Eye (tissue), 1 donor: ENCODE results near the gene ALPK1.

Experiments
- DNase-seq: peaks from one replicate; pipeline ENCODE4 v3.0.0-alpha.2; 2015

The ALPK1 gene

DNA sequence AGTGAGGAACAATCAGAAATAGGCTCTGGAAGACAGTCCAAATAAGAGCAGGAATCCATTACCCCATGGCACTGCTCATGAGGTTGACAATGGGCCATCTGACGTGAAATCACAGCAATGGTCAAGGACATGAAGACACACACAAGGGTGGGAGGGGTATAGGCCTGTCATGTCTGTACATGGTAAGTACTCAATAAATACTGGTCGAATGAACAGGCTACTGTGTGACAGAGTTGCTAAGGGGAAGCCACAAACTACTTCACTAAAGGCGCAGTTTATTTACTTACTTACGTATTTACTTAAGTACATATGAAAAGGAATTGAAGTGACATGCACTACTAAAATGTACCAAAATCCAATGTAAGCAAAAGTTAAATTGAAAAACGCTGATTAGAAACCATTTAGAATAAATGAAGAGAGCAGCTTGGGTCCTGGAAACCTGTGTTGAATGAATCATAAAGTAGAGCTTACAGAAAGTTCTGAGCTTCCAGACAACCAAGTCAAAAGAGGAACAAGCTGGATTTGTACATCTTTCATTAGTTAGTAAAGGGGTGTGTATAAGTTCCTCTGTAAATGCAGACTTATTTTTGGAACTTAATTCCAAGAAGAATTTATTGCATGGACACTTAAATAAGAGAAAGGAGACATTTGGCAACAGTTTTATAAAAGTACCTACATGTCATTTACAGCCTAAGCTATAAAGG lies 32.7 kb downstream of the ALPK1 start:
- DNase-seq = no peak

DNA sequence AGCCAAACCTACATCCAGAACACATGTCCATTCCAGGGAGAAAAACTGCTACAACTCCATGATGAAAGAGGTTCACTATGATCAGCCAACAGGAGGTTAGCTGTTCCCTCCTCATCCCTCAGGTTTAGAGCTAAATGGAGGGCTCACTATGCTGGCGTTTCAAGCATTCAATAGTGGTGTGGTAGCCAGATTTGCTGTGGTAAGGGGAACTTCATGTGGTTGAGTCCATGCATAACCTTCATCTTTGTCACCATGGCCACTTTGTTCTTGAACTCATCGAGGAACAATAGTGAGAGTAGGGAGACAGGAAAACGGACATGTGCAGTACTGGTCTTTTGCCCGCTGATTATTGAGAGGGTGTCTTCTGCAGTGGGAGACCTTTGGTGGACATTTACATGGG lies 33.8 kb downstream of the ALPK1 start:
- DNase-seq = no peak

DNA sequence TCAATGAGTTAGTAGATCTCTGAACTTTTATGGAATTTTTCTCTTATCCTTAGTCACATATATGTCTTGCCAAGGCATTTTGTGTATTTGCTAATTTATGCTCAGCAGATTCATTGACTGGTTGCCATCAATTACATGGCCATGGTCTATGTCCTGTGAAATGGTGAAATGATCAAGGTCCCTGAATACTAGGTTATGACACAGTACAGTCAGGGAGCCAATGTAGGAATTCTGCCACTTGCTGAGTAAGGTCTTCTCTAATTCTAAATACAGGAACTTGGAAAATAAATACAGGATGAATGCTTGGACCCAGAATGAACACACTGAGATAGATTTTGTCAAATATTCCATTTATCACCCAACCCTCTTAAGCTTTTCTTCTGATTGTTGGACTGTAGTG lies 35.2 kb downstream of the ALPK1 start:
- no peak for DNase-seq

DNA sequence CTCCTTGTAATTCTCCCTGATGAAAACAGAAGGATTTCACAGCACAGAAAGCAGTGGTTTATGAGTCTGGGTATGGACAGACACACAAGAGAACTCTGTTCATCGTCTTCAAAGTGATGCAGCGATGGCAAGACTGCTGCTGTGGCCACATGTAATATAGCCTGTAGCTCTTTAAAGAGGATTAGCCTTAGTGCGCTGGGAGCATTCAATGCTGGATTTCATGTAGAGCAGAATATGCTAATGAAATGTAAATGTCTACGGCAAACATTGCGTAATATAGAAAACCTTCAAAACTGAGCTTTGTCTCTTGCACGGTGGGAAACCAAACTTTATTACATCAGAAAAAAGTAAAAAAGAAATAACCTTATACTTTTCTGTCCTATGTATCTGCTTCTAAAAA lies 42.9 kb downstream of the ALPK1 start:
- no peak for DNase-seq

DNA sequence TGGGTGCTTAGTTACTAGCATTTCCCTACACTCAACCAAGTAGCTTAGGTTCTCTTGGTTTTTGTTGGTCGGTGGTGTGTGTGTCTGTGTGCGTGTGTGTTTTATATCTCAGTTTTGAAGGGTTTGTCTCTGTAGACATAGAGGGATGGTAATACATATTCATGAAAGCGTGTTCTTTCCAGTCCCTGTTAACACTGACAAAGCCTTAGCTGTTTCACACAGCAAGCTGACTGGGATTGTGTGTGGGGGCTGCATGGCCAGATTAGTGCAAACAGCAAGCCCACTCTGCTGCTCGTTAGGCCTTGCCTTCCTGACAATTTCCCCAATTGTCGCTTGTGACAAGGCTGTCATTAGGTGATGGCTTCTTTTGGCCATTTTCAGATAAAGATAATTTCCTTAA lies 43.9 kb downstream of the ALPK1 start:
- DNase-seq = peak; percentile 10

DNA sequence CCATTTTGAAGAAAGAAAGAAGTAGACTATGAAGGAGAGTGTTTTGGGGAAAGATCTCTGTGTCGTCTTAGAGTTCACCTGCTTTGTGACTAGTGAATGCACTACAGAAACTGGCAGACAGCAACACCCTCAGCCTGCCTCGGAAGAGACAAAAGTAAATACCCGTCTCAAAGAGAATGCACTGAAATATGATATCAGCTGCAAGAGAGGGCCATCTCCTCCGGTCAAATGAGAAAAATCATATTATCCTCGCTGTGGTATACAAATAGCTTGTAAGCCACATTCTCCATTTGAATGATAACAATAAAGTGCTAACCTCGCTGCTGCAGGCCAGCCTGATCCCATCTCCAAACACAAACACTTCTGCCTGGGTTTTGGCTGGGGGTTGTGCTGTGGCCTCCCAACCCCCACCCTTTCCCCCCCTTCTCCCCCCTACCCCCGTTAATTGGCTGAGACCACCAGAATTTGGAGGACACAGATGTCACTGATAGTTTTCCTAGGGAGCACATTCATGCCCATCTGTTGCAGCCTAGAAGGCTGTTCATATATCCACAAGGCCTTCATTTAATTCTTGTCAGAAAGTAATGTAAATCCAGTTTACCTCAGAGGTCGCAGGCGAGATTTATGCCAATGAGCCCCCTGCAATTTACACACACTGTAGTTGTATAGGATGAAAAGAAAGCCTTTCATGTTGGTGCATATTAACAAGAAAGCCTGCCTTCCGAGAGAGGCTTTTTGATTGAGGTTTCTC lies 46.3 kb downstream of the ALPK1 start:
- DNase-seq = peak; percentile 32

DNA sequence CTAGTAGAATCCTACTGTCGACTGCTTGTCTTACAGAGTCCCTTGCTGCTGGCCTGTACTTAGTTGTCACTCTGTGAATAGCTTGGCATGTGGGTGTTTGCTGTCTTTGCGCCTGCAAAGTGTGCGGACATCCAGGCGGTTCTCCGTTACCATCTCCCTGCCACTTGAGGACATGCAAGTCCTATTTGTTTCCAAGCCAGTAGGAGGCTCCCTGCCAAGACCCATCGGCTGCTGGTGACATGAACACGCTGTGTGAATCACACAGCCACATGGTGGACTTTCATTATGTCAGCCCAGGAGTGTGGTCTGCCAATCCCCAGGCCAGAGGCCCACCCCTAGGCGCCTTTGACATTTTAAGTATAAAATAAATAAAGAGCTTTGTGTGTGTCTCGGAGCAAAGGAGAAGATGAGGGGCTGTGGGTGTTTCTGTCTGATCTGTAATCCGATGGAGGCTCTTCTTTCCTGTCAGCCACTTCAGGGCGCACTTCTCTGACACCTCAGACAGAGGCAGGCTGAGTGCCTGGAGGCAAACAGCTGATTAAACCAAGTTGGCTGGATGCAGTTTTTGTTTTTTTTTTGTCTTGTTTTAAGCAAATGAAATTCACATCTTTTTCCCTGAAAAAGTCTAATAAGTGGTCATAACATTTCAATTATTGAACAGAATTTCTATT lies 51.5 kb downstream of the ALPK1 start:
- DNase-seq = peak; percentile 87

DNA sequence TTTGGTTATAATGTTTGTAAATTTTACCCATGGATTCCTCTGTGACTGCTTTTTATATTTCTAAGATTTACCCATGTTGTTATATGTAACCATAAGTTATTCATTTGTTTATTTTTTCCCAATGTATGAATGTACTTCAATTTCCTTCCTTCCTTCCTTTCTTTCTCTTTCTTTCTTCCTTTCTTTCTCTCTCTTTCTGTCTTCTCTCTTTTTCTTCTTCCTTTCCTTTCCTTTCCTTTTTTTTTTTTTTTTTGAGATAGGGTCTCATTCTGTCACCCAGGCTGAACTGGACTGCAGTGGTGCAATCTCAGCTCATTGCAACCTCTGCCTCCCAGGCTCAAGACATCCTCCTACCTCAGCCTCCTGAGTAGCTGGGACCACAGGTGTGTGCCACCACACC lies 55.6 kb downstream of the ALPK1 start:
- no peak for DNase-seq

DNA sequence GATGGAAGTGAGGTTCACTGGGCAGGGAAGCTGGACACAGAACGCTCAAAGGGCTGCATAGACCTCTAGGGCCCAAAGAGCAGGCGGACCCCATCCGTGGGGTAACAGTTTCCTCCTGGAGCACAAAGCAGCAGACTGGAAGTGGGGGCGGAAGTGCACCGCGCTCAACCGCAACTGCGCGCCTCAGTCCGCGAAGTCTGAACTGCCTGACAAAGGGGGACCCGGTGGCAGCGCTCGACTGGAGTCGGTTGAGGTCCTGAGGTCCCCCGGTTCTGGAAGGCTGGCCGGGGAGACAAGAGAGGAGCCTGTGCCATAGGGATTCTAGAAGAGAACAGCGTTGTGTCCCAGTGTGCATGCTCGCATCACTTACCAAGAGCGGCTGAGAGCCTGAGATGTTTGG lies 58.5 kb downstream of the ALPK1 start:
- no peak for DNase-seq

DNA sequence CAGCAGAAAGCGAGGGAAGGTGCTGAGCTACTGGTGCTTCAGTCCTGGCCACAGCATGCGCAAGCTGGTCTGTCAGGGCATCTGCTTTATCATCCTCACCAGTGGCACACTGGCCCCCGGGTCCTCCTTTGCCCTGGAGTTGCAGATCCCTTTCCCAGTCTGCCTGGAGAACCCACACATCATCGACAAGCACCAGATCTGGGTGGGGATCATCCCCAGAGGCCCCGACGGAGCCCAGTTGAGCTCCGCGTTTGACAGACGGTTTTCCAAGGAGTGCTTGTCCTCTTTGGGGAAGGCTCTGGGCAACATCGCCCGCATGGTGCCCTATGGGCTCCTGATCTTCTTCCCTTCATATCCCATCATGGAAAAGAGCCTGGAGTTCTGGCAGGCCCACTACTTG lies 60.3 kb downstream of the ALPK1 start:
- DNase-seq = no peak

DNA sequence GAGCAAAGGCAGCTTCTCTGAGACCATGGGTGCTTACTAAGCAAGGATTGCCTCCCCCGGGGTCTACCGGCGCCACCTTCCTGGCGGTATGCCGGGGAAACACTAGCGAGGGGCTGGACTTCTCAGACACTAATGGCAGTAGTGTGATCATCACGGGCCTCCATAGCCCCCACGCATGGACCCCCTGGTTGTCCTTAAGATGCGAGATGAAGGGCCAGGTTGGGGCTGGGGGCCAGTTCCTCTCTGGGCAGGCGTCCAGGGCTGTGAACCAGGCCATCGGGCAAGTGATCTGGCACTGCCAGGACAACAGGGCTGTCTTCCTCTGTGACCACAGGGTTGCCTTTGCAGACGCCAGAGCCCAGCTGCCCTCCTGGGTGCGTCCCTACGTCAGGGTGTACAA lies 60.7 kb downstream of the ALPK1 start:
- DNase-seq = no peak

DNA sequence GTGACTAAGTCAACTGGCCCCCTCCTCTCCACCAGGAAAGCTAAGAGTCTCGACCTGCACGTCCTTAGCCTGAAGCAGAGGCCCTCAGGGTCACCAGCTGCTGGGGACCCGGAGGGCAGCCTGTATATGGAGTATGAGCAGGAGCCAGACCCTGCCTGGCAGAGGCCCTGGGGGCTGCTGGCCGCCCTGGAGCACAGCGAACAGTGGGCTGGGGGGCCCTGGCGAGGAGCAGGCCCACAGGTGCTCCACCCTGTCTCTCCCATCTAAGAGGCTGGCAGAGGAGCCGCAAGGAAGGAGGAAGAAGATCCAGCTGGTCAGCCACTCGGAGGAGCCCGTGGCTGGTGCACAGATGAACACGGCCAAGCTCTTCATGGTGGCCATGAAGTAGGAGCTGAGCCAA lies 61.2 kb downstream of the ALPK1 start:
- DNase-seq = no peak

DNA sequence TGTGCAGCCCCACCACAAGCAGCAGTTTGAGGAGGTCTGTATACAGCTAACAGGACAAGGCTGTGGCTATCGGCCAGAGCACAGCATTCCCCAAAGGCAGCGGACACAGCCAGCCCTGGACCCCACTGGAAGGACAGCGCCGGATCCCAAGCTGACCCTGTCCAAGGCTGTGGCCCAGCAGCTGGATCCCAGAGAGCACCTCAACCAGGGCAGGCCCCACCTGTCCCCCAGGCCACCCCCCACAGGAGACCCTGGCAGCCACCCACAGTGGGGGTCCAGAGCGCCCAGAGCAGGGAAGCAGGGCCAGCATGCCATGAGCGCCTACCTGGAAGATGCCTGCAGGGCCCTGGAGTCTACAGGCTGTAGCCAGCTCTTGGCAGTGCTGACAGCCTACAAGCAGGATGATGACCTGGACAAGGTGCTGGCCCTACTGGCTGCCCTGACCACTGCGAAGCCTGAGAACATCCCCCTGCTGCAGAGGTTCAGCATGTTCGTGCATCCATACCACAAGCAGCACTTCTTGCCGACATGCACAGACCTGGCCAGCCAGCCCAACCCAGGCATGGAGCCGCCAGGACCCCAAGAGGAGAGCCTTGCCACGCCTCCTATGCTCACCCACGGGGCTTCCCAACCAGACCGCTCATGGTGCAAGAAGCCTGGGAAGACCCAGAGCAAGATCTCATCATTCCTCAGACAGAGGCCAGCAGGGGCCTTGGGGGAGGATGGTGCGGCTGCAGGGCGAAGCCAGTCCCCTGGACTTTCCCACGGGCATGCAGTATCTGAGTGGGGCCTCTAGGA lies 62.0 kb downstream of the ALPK1 start:
- DNase-seq = no peak

DNA sequence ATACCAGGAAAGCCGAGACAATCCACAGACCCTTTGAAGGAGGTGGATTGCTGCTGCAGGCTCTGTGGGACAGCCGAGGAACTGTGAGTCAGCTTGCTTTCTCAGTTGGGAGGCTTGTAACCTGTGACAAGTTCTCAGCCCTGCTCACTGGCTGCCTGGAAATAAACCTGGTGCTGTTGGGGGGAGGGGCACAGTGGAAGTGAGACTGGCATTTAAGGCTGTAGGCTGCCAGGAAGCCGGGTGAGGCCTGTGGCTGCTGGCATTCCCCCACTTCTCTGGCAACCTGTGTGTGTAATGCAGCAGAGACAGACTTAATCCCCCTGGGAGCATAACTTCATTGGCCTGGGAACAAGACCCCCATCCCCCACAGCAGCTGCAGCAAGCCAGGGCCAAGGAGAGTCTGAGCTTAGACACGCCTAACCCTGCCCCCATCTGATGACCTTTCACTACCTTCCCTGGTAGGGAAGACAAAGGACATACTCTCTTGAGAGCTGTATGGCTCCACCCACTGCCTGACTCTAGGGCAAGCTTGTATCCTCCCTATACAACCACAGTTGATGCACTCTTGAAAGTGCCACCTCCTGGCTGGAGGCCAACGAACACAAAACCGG lies 64.1 kb downstream of the ALPK1 start:
- DNase-seq = peak; percentile 41

DNA sequence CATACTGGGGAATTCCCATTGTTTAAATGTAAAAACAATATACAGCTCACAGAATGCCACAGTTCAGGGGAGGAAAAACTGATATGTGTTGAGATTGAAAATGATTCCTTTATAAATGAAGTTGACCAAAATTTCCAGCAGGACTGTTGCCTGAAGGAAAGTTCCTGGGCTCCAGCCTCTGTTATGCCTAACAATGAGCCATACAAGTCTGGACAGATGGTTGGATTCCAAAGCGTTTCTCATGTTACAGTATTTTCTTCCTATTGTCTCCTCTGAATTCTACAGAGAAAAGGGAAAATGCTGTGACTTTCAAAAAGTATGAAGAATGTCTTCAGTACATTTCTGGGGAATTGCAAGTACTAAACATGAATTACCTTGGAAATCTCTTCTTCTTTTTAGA lies 73.3 kb downstream of the ALPK1 start:
- peak; percentile 38 for DNase-seq

DNA sequence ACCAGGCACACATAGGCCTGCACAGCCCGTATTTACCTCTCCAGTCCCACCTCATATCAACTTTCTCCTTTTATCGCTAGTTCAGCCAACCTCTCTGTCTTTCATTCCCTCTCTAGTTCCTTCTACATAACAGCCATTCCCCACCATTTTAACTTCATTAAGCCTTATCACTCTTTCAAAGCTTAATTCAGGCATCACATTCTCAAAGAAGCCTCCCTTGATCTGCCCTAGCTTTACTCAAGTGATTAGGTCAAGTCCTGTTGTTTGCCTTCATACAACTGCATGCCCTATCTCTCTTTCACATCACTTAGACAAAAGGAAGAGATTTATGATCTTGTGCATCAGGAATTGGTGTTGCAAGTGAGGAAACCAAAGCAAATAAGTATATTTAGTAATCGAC lies 74.2 kb downstream of the ALPK1 start:
- DNase-seq = no peak

DNA sequence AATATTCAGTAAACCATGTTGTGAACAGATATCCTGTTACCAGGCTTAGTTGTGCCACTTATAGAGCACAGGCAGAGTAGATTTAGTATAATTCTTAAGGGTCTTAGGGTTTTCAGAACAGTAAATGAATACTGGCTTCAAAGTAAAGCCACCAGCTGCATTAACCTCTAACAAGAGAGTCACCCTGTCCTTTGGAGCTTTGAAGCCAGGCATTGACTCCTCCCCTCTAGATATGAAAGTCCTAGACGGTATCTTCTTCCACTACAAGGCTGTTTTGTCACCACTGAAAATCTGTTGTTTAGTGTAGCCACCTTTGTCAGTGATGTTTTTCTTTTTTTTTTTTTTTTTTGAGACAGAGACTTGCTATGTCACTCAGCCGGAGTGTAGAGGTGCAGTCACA lies 77.7 kb downstream of the ALPK1 start:
- DNase-seq = no peak

DNA sequence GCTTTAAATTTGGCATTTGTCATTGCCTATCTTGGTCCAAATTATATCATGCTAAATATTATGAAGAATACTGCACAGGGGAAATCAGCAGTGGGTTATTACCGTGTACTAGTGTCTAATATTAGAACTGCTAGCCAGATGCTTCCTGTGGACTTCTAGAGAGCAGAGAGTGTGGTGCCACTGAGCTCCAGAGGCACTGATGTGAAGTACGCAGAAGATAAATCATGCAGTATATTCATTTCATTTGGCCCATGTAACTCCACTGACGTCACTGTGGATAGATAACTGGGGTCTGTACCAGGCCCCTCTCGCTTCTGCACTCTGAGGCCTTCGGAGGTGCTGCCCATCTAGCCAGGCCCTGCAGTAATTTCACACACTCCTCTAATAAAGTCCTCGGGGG lies 80.0 kb downstream of the ALPK1 start:
- DNase-seq = no peak

DNA sequence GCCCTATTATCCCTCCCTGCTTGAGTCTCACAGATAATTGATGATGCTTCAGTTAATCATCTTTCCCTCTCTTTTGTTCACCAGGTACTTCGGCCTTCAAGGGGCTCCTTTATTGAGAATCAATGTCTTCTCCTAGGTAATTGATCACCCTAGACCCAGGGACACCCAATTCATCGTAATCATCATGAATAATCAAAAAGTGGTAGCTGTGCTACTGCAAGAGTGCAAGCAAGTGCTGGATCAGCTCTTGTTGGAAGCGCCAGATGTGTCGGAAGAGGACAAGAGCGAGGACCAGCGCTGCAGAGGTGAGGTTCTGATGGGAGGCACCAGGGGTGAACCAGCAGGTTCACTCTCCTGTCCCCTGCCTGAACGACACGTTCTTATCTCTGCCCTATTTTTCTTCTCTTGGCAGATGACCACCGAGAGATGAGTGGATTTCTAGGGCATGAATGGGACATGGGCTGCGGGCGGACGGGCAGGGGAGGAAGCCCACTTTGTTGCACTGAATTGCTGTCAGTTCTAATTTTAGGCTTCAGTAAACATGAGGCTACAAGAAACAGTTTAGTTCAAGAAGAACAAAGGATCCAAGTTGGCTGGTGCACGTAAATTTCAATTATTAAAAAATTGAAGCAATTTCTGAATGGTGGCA lies 80.5 kb downstream of the ALPK1 start:
- peak; percentile 98 for DNase-seq

DNA sequence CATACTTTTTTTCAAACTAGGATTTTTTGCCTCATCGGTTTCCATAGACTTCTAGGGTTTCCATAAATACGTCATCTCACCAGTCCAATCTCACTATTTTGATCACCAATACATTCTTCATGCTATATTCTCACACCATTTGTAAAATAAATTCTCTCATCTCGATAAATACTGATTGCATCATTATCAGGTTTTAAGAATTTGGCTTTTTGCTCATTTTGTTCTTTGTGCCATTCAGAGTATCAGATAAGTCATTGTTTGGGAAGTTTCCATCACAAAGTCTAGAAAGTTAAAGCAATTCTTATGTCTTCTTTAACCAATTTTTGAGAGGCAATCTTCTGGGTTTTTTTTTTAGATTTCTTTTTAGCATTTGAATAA lies 81.1 kb downstream of the ALPK1 start:
- no peak for DNase-seq

DNA sequence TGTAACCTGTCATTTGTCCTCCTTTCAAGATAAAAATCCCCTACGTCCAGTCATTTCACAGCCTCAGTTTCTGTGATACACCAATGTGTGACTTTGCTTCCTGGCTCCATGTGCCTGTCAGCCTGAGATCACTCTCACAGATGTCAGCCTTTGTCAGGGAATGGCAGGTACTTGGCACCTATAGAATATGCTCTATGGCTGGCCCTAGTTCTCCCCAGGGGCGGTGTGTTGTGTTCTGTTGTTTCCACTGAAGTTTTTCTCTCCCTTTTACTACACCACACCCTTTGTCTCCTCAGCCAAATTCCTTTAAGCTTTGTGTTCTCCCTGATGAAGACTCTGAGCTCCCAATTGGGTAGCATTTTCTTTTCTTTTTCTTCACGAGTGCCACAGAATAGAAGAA lies 81.7 kb downstream of the ALPK1 start:
- DNase-seq = no peak

DNA sequence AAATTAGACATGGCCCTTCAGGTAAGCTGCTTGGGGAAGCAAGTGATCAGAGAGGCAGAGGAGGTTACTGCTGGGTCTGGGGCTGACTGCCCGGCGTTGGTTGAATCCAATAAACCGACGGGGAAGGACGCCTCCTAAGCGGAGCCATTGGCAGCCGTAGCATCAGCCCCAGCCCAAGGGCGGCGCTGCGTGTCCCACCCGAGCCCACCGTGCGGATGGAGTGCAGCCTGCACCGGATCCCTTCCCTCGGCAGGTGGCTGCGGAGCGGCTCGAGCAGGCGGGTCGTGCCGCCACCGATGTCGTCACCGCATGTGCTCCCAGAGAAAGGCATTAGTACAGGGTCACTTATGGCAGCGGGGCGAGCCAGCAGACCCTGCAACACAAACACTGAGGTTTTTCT lies 82.1 kb downstream of the ALPK1 start:
- DNase-seq = peak; percentile 90
